H9 (cell line): ENCODE results near the gene ADAMTS2. TPM values are rescaled to one million over a fixed set of nuclear protein-coding genes. Genes with fewer than 3 reads are reported as not detected.

Experiments
- DNase-seq: peaks from one replicate; pipeline ENCODE4 v3.0.0-alpha.2; 2017
- H2AFZ ChIP-seq: one replicate; pipeline ENCODE4 v1.6.1; 2013; ENCODE audit warnings: mild to moderate bottlenecking, low read length, control low read depth, moderate library complexity
- H2AK5ac ChIP-seq: 2 replicates; pipeline ENCODE4 v1.6.1; 2013; ENCODE audit warnings: low read length, control low read depth, mixed read lengths; ENCODE audit not compliant: insufficient read length
- H2BK120ac ChIP-seq: one replicate; pipeline ENCODE4 v1.6.1; 2013; ENCODE audit warnings: low read depth, mild to moderate bottlenecking, low read length, control low read depth, inconsistent platforms; ENCODE audit not compliant: poor library complexity, severe bottlenecking
- H2BK12ac ChIP-seq: 2 replicates; pipeline ENCODE4 v1.6.1; 2013; ENCODE audit warnings: low read length, control low read depth, mixed read lengths, low read depth; ENCODE audit not compliant: insufficient read length
- H2BK15ac ChIP-seq: 2 replicates; pipeline ENCODE4 v1.6.1; 2013; ENCODE audit warnings: low read depth, low read length, control low read depth
- H2BK20ac ChIP-seq: one replicate; pipeline ENCODE4 v1.6.1; 2013; ENCODE audit warnings: low read depth, mild to moderate bottlenecking, low read length, control low read depth, inconsistent platforms; ENCODE audit not compliant: poor library complexity, severe bottlenecking
- H2BK5ac ChIP-seq: 2 replicates; pipeline ENCODE4 v1.6.1; 2013; ENCODE audit warnings: low read length, control low read depth, mixed read lengths; ENCODE audit not compliant: insufficient read length
- H3K14ac ChIP-seq: 2 replicates; pipeline ENCODE4 v1.6.1; 2013; ENCODE audit warnings: low read length, control low read depth; ENCODE audit not compliant: insufficient read depth
- H3K18ac ChIP-seq: 2 replicates; pipeline ENCODE4 v1.6.1; 2013; ENCODE audit warnings: low read depth, mild to moderate bottlenecking, mixed read lengths, low read length, control low read depth; ENCODE audit not compliant: insufficient read length
- H3K23ac ChIP-seq: 2 replicates; pipeline ENCODE4 v1.6.1; 2013; ENCODE audit warnings: low read length, control low read depth, mixed read lengths, low read depth; ENCODE audit not compliant: insufficient read length
- H3K23me2 ChIP-seq: 2 replicates; pipeline ENCODE4 v1.6.1; 2013; ENCODE audit warnings: low read depth, mild to moderate bottlenecking, mixed read lengths, low read length, control low read depth; ENCODE audit not compliant: insufficient read length, poor library complexity, severe bottlenecking
- H3K27ac ChIP-seq: 2 replicates; pipeline ENCODE4 v1.5.1; 2013; ENCODE audit warnings: low read length, control low read depth, mixed read lengths, low read depth; ENCODE audit not compliant: insufficient read length
- H3K27me3 ChIP-seq: 2 replicates; pipeline ENCODE4 v1.6.1; 2013; ENCODE audit warnings: low read length, control low read depth, inconsistent platforms; ENCODE audit not compliant: insufficient read depth
- H3K4ac ChIP-seq: 2 replicates; pipeline ENCODE4 v1.6.1; 2013; ENCODE audit warnings: low read depth, mild to moderate bottlenecking, control low read depth, inconsistent platforms, low read length, moderate library complexity
- H3K4me1 ChIP-seq: 2 replicates; pipeline ENCODE4 v1.6.1; 2013; ENCODE audit warnings: low read length, control low read depth, inconsistent platforms; ENCODE audit not compliant: insufficient read depth
- H3K4me2 ChIP-seq: 2 replicates; pipeline ENCODE4 v1.6.1; 2013; ENCODE audit warnings: low read length, control low read depth, mixed read lengths; ENCODE audit not compliant: insufficient read length, insufficient read depth
- H3K56ac ChIP-seq: 2 replicates; pipeline ENCODE4 v1.6.1; 2013; ENCODE audit warnings: low read depth, mild to moderate bottlenecking, mixed read lengths, low read length, control low read depth; ENCODE audit not compliant: insufficient read length
- H3K79me1 ChIP-seq: 2 replicates; pipeline ENCODE4 v1.6.1; 2013; ENCODE audit warnings: low read depth, mild to moderate bottlenecking, moderate library complexity, low read length, control low read depth, inconsistent platforms; ENCODE audit not compliant: insufficient read depth, poor library complexity, severe bottlenecking
- H3K79me2 ChIP-seq: 2 replicates; pipeline ENCODE4 v1.6.1; 2013; ENCODE audit warnings: low read length, control low read depth, inconsistent platforms; ENCODE audit not compliant: insufficient read depth
- H3K9ac ChIP-seq: 2 replicates; pipeline ENCODE4 v1.6.1; 2013; ENCODE audit warnings: low read length, control low read depth, mixed read lengths; ENCODE audit not compliant: insufficient read length; ENCODE audit errors: extremely low read depth
- H3K9me3 ChIP-seq: one replicate; pipeline ENCODE4 v1.6.1; 2013; ENCODE audit warnings: low read depth, low read length, inconsistent platforms; ENCODE audit not compliant: control insufficient read depth
- H3T11ph ChIP-seq: one replicate; pipeline ENCODE4 v1.6.1; 2013; ENCODE audit warnings: mild to moderate bottlenecking, low read length, control low read depth, inconsistent platforms
- H4K20me1 ChIP-seq: one replicate; pipeline ENCODE4 v1.6.1; 2013; ENCODE audit not compliant: control insufficient read depth, insufficient read length, insufficient read depth
- H4K5ac ChIP-seq: 2 replicates; pipeline ENCODE4 v1.6.1; 2013; ENCODE audit warnings: low read depth, mild to moderate bottlenecking, mixed read lengths, low read length, control low read depth; ENCODE audit not compliant: insufficient read length
- H4K8ac ChIP-seq: replicated peaks from 2 replicates; pipeline ENCODE4 v1.6.1; 2013; ENCODE audit warnings: low read length, control low read depth, mixed read lengths, low read depth; ENCODE audit not compliant: insufficient read length
- H4K91ac ChIP-seq: 2 replicates; pipeline ENCODE4 v1.6.1; 2013; ENCODE audit warnings: low read depth, mild to moderate bottlenecking, moderate library complexity, mixed read lengths, low read length, control low read depth; ENCODE audit not compliant: insufficient read length
- H3K27ac Mint-ChIP-seq, 3 experiments: 2 replicates in 2 of 3; 3 replicates in 1 of 3; pipeline ENCODE4 v1.8.0; 2020 to 2021; ENCODE audit warnings: mixed read lengths in 3 of 3, mild to moderate bottlenecking in 1 of 3, moderate library complexity in 1 of 3
- H3K27me3 Mint-ChIP-seq: 2 replicates; pipeline ENCODE4 v1.8.0; 2021; ENCODE audit warnings: low read depth, mild to moderate bottlenecking, moderate library complexity, mixed read lengths
- H3K36me3 Mint-ChIP-seq, 3 experiments: 2 replicates in 2 of 3; 3 replicates in 1 of 3; pipeline ENCODE4 v1.8.0; 2020 to 2021; ENCODE audit warnings: low read depth in 3 of 3, mixed read lengths in 3 of 3; ENCODE audit not compliant: insufficient read depth in 1 of 3
- H3K4me1 Mint-ChIP-seq, 2 experiments: 2 replicates each; pipeline ENCODE4 v1.8.0; 2020; ENCODE audit warnings: mixed read lengths in 2 of 2
- H3K4me3 Mint-ChIP-seq, 2 experiments: 2 replicates in 1 of 2; 3 replicates in 1 of 2; pipeline ENCODE4 v1.8.0; 2020 to 2021; ENCODE audit warnings: mild to moderate bottlenecking in 2 of 2, mixed read lengths in 2 of 2, moderate library complexity in 1 of 2
- H3K9me3 Mint-ChIP-seq, 2 experiments: 2 replicates in 1 of 2; 3 replicates in 1 of 2; pipeline ENCODE4 v1.8.0; 2020; ENCODE audit warnings: mild to moderate bottlenecking in 2 of 2, mixed read lengths in 2 of 2, moderate library complexity in 1 of 2
- CTCF ChIP-seq: fragments of 200-600 bp; sonication (generic); conservative IDR thresholded peaks from 3 replicates; pipeline ENCODE4 v1.8.0; 2021; ENCODE audit warnings: antibody characterized with exemption, mild to moderate bottlenecking
- WGBS: extraction: QIAGEN DNeasy Blood & Tissue Kit; methylation state at CpG from one replicate; pipeline ENCODE4 v1.1.7; 2013; ENCODE audit warnings: missing lambda C conversion rate, low lambda C conversion rate, mixed read lengths; ENCODE audit not compliant: insufficient read length; ENCODE audit errors: extremely low coverage; 5-methylcytosine and 5-hydroxymethylcytosine counted together
- total RNA-seq: library from RNA; stranded (reverse); gene quantifications from 2 replicates; pipeline ENCODE4 v1.2.1, GENCODE V29; 2021

The ADAMTS2 gene
- total RNA-seq, 1 experiment from 2014 or later, result 5.4 TPM

- Histone ChIP-seq H4K5ac (no peak overlapping the region), H3K9me3 (no peaks in the 10 kb centered on the region), H4K8ac (no peak overlapping the region), H2BK120ac (no peak overlapping the region), H3K79me1 (no peaks in the 10 kb centered on the region), H2BK20ac (no peak overlapping the region), H2BK15ac (no peak overlapping the region), H3K14ac (peak overlapping the region; percentile 67), H3K4ac (no peak overlapping the region), H3K27ac (no peak overlapping the region), H3K18ac (peak overlapping the region; percentile 50), H3K4me2 (peak overlapping the region; percentile 97), H2BK12ac (no peak overlapping the region), H3T11ph (no peak overlapping the region), H2AFZ (peak overlapping the region; percentile 95), H3K27me3 (peaks cover 9% of the 10 kb centered on the region; the same call in 1 of the 2 replicates), H2BK5ac (no peak overlapping the region), H2AK5ac (no peak overlapping the region), H4K20me1 (no peaks in the 10 kb centered on the region), H3K4me1 (no peaks in the 10 kb centered on the region), H3K23me2 (peaks cover 6% of the 10 kb centered on the region), H3K56ac (no peak overlapping the region), H3K9ac (no peak overlapping the region), H3K23ac (no peak overlapping the region), H4K91ac (no peak overlapping the region), H3K79me2 (no peaks in the 10 kb centered on the region)
- Mint-ChIP-seq H3K4me3 (peak overlapping the region; percentile 59 to 76), H3K36me3 (no peaks in the 10 kb centered on the region), H3K27me3 (peaks cover 26% of the 10 kb centered on the region), H3K27ac (no peak overlapping the region; a peak in 1 of 7 replicates), H3K4me1 (peaks cover 8 to 27% of the 10 kb centered on the region in 2 experiments), H3K9me3 (peaks cover 0 to 3% of the 10 kb centered on the region in 2 experiments; a peak in 2 of 5 replicates)
- no peak for TF ChIP-seq CTCF
- DNase-seq, result peak; percentile 78
- no CpG with 5 or more reads among the region's 30 CpGs for WGBS
Measured at GRCh38 chr5:179326122-179326927, 18.9 kb downstream of the ADAMTS2 start.
